ENCODE measurements around the gene FST.

Gene FST

DNA sequence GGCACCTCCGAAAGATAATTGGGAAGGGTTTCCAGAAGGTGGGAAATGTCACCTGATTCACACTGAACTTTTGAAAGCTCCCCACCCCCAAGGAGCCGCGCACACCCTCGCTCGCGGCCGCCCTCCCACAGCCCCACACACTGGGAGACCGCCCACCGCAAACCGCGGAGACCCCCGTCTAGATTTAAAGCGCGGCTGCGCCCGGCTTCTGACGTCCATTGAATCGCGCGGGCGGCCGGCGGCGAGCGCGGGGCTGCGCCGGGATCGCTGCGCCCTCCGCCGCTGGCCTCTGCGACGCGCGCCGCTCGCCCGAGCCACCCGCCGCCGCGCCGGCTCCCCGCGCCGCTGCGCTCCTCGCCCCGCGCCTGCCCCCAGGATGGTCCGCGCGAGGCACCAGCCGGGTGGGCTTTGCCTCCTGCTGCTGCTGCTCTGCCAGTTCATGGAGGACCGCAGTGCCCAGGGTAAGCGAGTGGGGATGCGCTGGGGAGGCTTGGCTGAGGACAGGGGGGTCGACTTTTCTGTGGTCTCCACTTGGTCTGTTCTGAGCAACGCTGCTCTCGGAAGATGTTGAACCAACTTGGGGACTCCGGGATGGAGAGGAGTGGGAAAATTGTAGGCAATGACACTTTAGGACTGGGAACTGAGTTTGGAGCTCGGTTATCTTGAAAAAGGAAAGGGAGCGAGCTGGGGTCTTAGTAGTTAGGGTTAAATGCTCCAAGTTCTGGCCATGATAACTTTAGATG, at the start of gene FST:
TSS of gene FST (plus strand) at position 214 of the 743 bp plus-strand sequence. CDS start at position 377, 163 bp downstream.
- DNase-seq (ENCODE audit: insufficient read length, low spot score): no peak

DNA sequence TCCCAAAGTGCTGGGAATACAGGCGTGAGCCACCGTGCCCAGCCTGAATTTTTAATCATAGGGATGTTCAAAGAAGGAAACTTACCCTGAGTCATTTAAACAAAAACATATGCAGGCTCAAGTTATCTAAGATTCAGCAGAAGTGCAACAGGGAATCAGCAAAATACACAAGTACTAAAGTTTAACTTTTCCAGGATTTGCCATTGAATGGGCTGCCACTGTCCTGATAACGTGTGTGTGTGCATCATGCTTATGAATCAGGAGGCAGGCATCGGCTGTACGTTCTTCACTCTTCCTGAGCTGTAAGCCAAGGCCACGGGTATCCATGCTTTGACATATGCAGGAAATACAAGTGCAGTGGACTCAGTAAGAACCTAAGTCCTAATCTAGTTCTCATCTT, 48.8 kb upstream of the FST start:
- TF ChIP-seq CTCF (IDR thresholded peaks at IDR 0.05; ENCODE audit: insufficient read depth, missing control alignments): no peak
- DNase-seq (ENCODE audit: insufficient read length, low spot score) (no peak), FAIRE-seq (no peak)

More for the DNA sequence above, at the start of gene FST:
- TF ChIP-seq CTCF (IDR thresholded peaks at IDR 0.05; ENCODE audit: insufficient read depth, missing control alignments): no peak
- no peak for FAIRE-seq

DNA sequence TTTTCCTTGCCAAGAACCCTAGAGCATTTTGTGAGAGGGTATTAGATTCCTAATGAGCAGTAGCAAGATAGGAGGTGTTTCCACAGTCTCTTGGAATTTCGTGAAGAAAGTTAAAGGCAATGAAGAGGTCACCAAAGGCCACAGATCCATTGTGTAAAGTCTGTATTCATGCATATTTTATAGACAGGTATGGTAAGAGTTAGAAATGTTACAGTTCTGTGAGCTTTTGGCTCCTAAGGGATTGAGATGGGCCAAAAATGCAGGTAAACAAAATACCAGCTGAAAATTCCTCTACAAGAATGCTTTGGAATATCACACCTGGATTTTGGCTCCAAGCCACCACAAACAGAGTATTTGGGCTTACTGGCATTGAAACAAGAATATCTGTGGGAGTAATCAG, 47.4 kb upstream of the FST start:
- FAIRE-seq: no peak
- TF ChIP-seq CTCF (IDR thresholded peaks at IDR 0.05; ENCODE audit: insufficient read depth, missing control alignments): no peak
- no peak for DNase-seq (ENCODE audit: insufficient read length, low spot score)

DNA sequence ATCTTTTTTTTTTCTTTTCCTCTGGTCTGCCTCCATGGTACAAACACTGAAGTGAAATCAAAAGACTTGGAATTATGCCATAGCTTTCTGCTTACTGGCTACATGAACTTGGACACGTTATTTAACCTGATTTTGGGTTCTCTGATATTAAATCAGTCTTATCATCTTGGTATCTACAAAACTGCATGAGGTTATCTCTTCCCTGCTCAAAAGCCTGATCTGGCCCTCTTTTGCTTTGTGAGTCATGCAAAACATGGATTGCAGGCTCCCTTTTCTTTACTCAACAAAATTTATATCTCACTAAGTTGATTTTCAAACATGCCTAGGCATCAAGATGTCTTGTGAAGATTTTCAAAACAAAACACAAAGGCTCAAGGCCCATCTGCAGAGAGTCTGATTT, 45.9 kb upstream of the FST start:
- DNase-seq (ENCODE audit: insufficient read length, low spot score) (no peak), FAIRE-seq (no peak)
- no peak for TF ChIP-seq CTCF (IDR thresholded peaks at IDR 0.05; ENCODE audit: insufficient read depth, missing control alignments)

GRCh38 chr5:53436480-53437191, 43.8 kb upstream of the FST start:
- DNase-seq (ENCODE audit: insufficient read length, low spot score) (no peak), FAIRE-seq (no peak)
- no peak for TF ChIP-seq CTCF (IDR thresholded peaks at IDR 0.05; ENCODE audit: insufficient read depth, missing control alignments)

GRCh38 chr5:53438079-53438478, 42.4 kb upstream of the FST start:
- DNase-seq (ENCODE audit: insufficient read length, low spot score) (no peak), FAIRE-seq (no peak)
- TF ChIP-seq CTCF (IDR thresholded peaks at IDR 0.05; ENCODE audit: insufficient read depth, missing control alignments): no peak
